Measurements from ENCODE around the gene ABHD16A. TPM values are rescaled to one million over a fixed set of nuclear protein-coding genes. Genes with fewer than 3 reads are reported as not detected.

ABHD16A gene
- total and polyA plus RNA-seq, 2 of the 13 experiments (the other 11 are each of a cell fraction or from before 2014, with no cell fraction given) = 43.5 to 45.4 TPM

GRCh38 chr6:31740397-31741223 is 37.5 kb upstream of the ABHD16A start (continued):
- TF ChIP-seq ZMYM4 (CRISPR knock-in tag; IDR thresholded peaks at IDR 0.05) = no peak
- TF ChIP-seq ERF (CRISPR knock-in tag; IDR thresholded peaks at IDR 0.05) = no peak
- peak; percentile 14 for TF ChIP-seq RBM22 (optimal IDR thresholded peaks at IDR 0.05; ENCODE audit: low read length)
- TF ChIP-seq CEBPG (CRISPR knock-in tag; IDR thresholded peaks at IDR 0.05) = no peak
- no peak for TF ChIP-seq PHF8 (CRISPR knock-in tag; IDR thresholded peaks at IDR 0.05)
- no peak for TF ChIP-seq ZNF720 (CRISPR knock-in tag; IDR thresholded peaks at IDR 0.05)
- TF ChIP-seq PHF20 (CRISPR knock-in tag; IDR thresholded peaks at IDR 0.05) = 0 out of 2 replicates have a peak, but pooled peaks have one; percentile 18
- TF ChIP-seq KLF13 (CRISPR knock-in tag; IDR thresholded peaks at IDR 0.05) = no peak
- TF ChIP-seq SP5 (CRISPR knock-in tag; IDR thresholded peaks at IDR 0.05; ENCODE audit: borderline replicate concordance, low read depth) = no peak
- TF ChIP-seq KMT2A (CRISPR knock-in tag; IDR thresholded peaks at IDR 0.05) = no peak
- no peak for TF ChIP-seq ZNF883 (CRISPR knock-in tag; IDR thresholded peaks at IDR 0.05; ENCODE audit: not compliant biosample characterization)
- TF ChIP-seq NFRKB (IDR thresholded peaks at IDR 0.05) = no peak
- no peak for TF ChIP-seq KAT7 (CRISPR knock-in tag; IDR thresholded peaks at IDR 0.05; ENCODE audit: borderline replicate concordance)
- TF ChIP-seq ZFP91 (CRISPR knock-in tag; IDR thresholded peaks at IDR 0.05; ENCODE audit: borderline replicate concordance) = no peak
- TF ChIP-seq ZMYM2 (CRISPR knock-in tag; IDR thresholded peaks at IDR 0.05) = no peak
- TF ChIP-seq EZH2 (conservative IDR thresholded peaks at IDR 0.05; ENCODE audit: low read depth, low read length) = no peak
- no peak for TF ChIP-seq FOXK1 (CRISPR knock-in tag; IDR thresholded peaks at IDR 0.05; ENCODE audit: borderline replicate concordance, low read depth)
- TF ChIP-seq NCOA2 (CRISPR knock-in tag; IDR thresholded peaks at IDR 0.05) = no peak
- 0 out of 2 replicates have a peak, but pooled peaks have one; percentile 18 for TF ChIP-seq ZNF850 (CRISPR knock-in tag; conservative IDR thresholded peaks at IDR 0.05)
- no peak for TF ChIP-seq PRDM15 (CRISPR knock-in tag; IDR thresholded peaks at IDR 0.05)
- TF ChIP-seq HMG20B (CRISPR knock-in tag; conservative IDR thresholded peaks at IDR 0.05) = no peak
- no peak for TF ChIP-seq MBNL3 (CRISPR knock-in tag; conservative IDR thresholded peaks at IDR 0.05)
- no peak for TF ChIP-seq PITX1 (CRISPR knock-in tag; IDR thresholded peaks at IDR 0.05)
- no peak for TF ChIP-seq TOE1 (CRISPR knock-in tag; IDR thresholded peaks at IDR 0.05)
- TF ChIP-seq ZBTB8A (CRISPR knock-in tag; IDR thresholded peaks at IDR 0.05; ENCODE audit: borderline replicate concordance, low read depth) = 0 out of 2 replicates have a peak, but pooled peaks have one; percentile 2
- TF ChIP-seq ZNF768 (CRISPR knock-in tag; IDR thresholded peaks at IDR 0.05) = 0 out of 2 replicates have a peak, but pooled peaks have one; percentile 2
